Measurements from ENCODE around the gene OR5M8.

OR5M8 gene

DNA sequence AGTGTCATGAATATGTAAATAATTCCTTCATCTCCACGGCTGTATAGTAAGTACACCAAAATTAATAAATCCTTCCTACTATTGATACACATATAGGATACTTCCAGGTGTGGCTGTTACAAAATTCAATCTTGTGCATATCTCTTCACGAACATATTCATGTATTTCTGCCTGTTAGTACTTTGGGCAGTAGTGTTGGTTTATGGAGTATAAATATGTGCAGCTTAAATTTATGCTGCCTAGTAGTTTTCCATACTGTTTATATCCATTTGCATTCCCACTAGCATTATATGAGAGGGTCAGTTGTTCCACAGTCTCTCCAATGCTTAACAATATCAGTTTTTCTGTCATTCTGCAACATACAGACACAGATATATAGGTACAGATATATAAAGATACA lies 3.9 kb upstream of the OR5M8 start:
- DNase-seq (ENCODE audit: low read depth), result no peak
- no peak overlapping the region for H3K4me3 ChIP-seq (ENCODE audit: low read depth, low read length)
- TF ChIP-seq, protein P1, sequence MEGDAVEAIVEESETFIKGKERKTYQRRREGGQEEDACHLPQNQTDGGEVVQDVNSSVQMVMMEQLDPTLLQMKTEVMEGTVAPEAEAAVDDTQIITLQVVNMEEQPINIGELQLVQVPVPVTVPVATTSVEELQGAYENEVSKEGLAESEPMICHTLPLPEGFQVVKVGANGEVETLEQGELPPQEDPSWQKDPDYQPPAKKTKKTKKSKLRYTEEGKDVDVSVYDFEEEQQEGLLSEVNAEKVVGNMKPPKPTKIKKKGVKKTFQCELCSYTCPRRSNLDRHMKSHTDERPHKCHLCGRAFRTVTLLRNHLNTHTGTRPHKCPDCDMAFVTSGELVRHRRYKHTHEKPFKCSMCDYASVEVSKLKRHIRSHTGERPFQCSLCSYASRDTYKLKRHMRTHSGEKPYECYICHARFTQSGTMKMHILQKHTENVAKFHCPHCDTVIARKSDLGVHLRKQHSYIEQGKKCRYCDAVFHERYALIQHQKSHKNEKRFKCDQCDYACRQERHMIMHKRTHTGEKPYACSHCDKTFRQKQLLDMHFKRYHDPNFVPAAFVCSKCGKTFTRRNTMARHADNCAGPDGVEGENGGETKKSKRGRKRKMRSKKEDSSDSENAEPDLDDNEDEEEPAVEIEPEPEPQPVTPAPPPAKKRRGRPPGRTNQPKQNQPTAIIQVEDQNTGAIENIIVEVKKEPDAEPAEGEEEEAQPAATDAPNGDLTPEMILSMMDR (IDR thresholded peaks at IDR 0.05; ENCODE audit: low read depth, low read length, missing control alignments), result no peak

DNA sequence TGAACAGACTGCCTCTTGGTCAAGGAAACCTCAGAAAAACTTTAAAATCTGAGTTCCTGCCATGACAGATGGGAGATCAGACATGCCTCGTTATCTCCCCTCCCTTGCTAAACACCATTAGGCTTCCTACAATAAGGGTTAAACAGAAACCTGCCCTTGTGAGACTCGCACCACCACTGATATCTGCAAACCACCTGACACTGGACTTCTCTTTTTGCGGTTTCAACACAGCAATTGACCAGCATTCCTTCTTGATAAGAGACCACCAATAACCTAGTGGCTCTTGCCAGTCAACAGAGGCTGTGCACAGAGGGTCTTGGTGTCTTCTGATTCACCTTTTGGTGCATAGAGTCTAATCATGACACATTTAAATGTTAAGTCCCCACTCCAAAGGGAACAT lies 4.4 kb downstream of the OR5M8 start:
- no peak for DNase-seq (ENCODE audit: low read depth)
- TF ChIP-seq, protein P1 (IDR thresholded peaks at IDR 0.05; ENCODE audit: low read depth, low read length, missing control alignments), result no peak
- no peak overlapping the region for H3K4me3 ChIP-seq (ENCODE audit: low read depth, low read length)

DNA sequence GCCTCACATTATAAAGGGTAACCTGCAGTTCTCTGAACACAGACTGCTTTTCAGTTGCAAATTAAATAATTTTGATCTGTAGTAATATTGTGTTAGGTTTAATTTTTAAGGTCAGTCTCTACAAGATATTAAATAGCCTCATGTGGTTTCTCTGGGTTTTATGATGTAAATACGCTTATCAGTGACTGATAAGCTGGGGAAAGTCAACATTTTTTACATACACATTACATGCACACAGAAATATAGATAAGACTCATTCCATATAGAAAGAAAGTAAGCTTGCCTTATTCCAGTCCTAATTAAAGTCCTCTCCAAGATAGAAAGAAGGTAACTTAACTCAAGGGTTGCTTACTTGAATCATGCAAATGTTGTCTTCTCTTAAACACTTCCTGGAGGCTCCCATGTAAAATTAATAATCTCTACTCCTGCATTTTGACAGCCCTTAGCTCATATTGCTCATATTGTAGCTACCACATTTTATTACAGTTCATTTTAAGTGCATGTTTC lies 16.4 kb downstream of the OR5M8 start:
- TF ChIP-seq, protein P1 (IDR thresholded peaks at IDR 0.05; ENCODE audit: low read depth, low read length, missing control alignments), result no peak
- DNase-seq (ENCODE audit: low read depth), result no peak
- no peak overlapping the region for H3K4me3 ChIP-seq (ENCODE audit: low read depth, low read length)

DNA sequence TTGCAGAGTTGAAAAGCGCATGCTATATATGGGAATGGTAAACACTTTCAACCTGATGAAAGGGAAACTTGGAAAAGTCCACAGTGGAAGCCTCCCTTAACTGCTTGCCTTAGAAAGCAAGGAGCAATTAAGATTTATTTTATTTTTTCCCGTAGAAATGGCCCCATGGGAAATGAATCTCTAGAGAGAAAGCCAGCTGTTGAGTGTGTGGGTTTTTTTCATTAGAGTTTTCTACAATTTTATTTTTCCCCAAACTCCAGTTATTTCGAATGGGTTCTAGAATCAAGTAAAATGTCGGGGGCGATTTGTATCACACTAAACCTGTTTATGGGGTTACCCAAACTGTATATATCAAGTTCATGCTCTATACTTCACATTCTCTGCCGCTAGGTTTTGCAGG lies 17.9 kb downstream of the OR5M8 start, which contains the start of gene OR5M3:
Gene OR5M3 (minus strand): TSS at position 101 of the 400 bp plus-strand sequence. CDS start 2,855 bp downstream, outside the sequence.
- DNase-seq (ENCODE audit: low read depth), result no peak
- no peak within 1 kb of the TSS for H3K4me3 ChIP-seq (ENCODE audit: low read depth, low read length)
- TF ChIP-seq, protein P1 (IDR thresholded peaks at IDR 0.05; ENCODE audit: low read depth, low read length, missing control alignments), result no peak

DNA sequence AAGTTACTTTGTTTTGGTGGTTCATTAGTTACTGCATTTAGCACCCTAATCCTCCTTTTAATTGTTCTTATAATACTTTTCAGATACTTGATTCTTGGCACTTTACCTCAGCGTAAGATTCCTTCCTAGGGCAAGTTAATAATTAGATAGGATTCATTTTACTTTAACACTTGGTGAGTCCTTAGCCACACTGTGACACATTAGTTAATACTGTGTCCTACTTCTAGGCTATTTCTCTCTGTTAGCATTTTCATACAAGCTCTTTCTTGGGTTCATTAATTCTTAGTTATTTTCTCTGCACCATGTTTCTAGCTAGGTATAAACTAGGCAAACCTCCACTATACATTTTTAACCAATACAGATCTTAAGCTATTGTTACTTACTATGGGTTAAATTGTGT lies 34.1 kb downstream of the OR5M8 start:
- no peak overlapping the region for H3K4me3 ChIP-seq (ENCODE audit: low read depth, low read length)
- TF ChIP-seq, protein P1 (IDR thresholded peaks at IDR 0.05; ENCODE audit: low read depth, low read length, missing control alignments), result no peak
- DNase-seq (ENCODE audit: low read depth), result no peak

DNA sequence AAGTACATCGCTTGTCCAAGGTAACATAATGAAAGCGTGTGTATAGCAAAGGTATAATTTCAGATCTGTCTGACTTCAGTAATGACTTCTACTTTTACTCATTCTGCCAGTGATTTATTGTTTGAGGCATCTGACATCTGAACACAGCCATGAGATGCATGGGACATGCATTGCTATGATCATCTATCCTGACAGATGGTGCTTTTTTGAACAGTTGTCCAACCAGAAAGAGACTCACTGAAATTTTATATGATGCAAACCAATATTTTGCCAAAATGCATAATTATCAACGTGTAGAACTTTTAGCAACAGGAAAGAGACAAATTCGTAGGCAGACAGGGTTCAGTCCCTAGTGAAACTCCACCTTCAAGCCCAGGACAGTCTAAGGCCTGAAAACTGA lies 37.6 kb downstream of the OR5M8 start:
- no peak overlapping the region for H3K4me3 ChIP-seq (ENCODE audit: low read depth, low read length)
- TF ChIP-seq, protein P1 (IDR thresholded peaks at IDR 0.05; ENCODE audit: low read depth, low read length, missing control alignments), result no peak
- no peak for DNase-seq (ENCODE audit: low read depth)
